Spleen (tissue), 11 donors: ENCODE measurements around the gene KCNQ5. TPM values are rescaled to one million over a fixed set of nuclear protein-coding genes. Genes with fewer than 3 reads are reported as not detected.

Source experiments
- DNase-seq: peaks from one replicate; pipeline ENCODE4 v3.0.0-alpha.2; 2020
- H3K27ac ChIP-seq, 8 donors: fragments of 200-600 bp; sonication (generic) in 7 of 8; 1 replicate in 4 of 8; 2 replicates in 4 of 8; pipeline versions ENCODE4 v1.5.0 to v1.8.0; 2016 to 2021; ENCODE audit warnings: inconsistent platforms in 4 of 8, mild to moderate bottlenecking in 4 of 8, moderate library complexity in 1 of 8
- H3K27me3 ChIP-seq, 7 donors: fragments of 200-600 bp; sonication (generic) in 6 of 7; replicated peaks in 1 of 7; 1 replicate in 4 of 7; 2 replicates in 3 of 7; pipeline versions ENCODE4 v1.5.0 to v1.8.0; 2016 to 2021; ENCODE audit warnings: inconsistent platforms in 3 of 7, mild to moderate bottlenecking in 1 of 7
- H3K36me3 ChIP-seq, 6 donors: fragments of 200-600 bp; sonication (generic) in 5 of 6; 1 replicate in 4 of 6; 2 replicates in 2 of 6; pipeline versions ENCODE4 v1.5.0 to v1.8.0; 2016 to 2021; ENCODE audit warnings: inconsistent platforms in 2 of 6
- H3K4me1 ChIP-seq, 6 donors: fragments of 200-600 bp; sonication (generic) in 5 of 6; 1 replicate in 3 of 6; 2 replicates in 3 of 6; pipeline versions ENCODE4 v1.5.0 to v1.8.0; 2016 to 2021; ENCODE audit warnings: inconsistent platforms in 3 of 6
- H3K4me3 ChIP-seq, 8 donors: fragments of 200-600 bp; sonication (generic) in 7 of 8; 1 replicate in 4 of 8; 2 replicates in 4 of 8; pipeline versions ENCODE4 v1.5.0 to v1.8.0; 2016 to 2021; ENCODE audit warnings: inconsistent platforms in 4 of 8, mild to moderate bottlenecking in 4 of 8, moderate library complexity in 2 of 8
- H3K9me3 ChIP-seq, 8 donors: fragments of 200-600 bp; sonication (generic) in 7 of 8; 1 replicate in 4 of 8; 2 replicates in 4 of 8; pipeline versions ENCODE4 v1.5.0 to v1.8.0; 2016 to 2021; ENCODE audit warnings: inconsistent platforms in 4 of 8
- POLR2A ChIP-seq, 3 donors: fragments of 450-650 bp; IDR thresholded peaks; one replicate each; pipeline ENCODE4 v1.5.1; 2017; ENCODE audit warnings: antibody characterized with exemption in 3 of 3, mild to moderate bottlenecking in 1 of 3
- POLR2AphosphoS5 ChIP-seq, 3 donors: sonication (generic); formaldehyde crosslinking; IDR thresholded peaks; one replicate each; pipeline ENCODE4 v1.5.1; 2017; ENCODE audit warnings: antibody characterized with exemption in 3 of 3
- WGBS, 5 donors: extraction: QIAGEN DNeasy Blood & Tissue Kit in 3 of 5; methylation state at CpG; one replicate each; pipeline versions ENCODE4 v1.1.5 to v1.1.7; 2013 to 2018; 5-methylcytosine and 5-hydroxymethylcytosine counted together
- intact Hi-C: fragments of 100-400 bp; cut with DNase I; formaldehyde crosslinking; loops from one replicate; pipeline ENCODE4 v1.15.0; 2023; ENCODE audit warnings: low total_unique reads
- polyA plus RNA-seq, 3 donors: library from polyadenylated mRNA; stranded (reverse); fragments of 200-250 nt; gene quantifications; one replicate each; pipeline ENCODE4 v1.2.1, GENCODE V29; 2013
- total RNA-seq, 7 donors: library from RNA; depleted of rRNA in 3 of 7; stranded (reverse); fragments of >200 nt in 3 of 7; fragmentation: NEBNext Ultra II Directional in 4 of 7; extraction: Animal tissue kit (Norgen Biotek cat#: 25700) in 4 of 7; gene quantifications; one replicate each; pipeline versions ENCODE4 v1.1.0 to v1.2.1, GENCODE V29; 2016 to 2021
- TF ChIP-seq, protein P1 (sequence below), 11 experiments: fragments of 200-600 bp in 7 of 11; fragments of 450-650 bp in 4 of 11; sonication (generic) in 4 of 11; IDR thresholded peaks in 8 of 11; conservative IDR thresholded peaks in 3 of 11; 1 replicate in 7 of 11; 2 replicates in 4 of 11; pipeline versions ENCODE4 v1.4.0 to v1.8.0; 2016 to 2021; ENCODE audit warnings: antibody characterized with exemption in 11 of 11, inconsistent platforms in 4 of 11, mild to moderate bottlenecking in 1 of 11
- donor health status: healthy with polysubstance abuse.
- donor health status: DM: no; HTN: no; CAD: no; lungs with moderate emphysema.
- donor health status: DM: no; HTN: no; CAD: no.
- donor health status: Bipolar disorder and iron deficiency.
- donor health status: healthy.
- donor health status: DM: no; HTN: no; CAD: no.
- donor health status: DM: yes; HTN: yes; CAD: no.

KCNQ5 gene
- total and polyA plus RNA-seq, 10 donors = 1.3 to 8.7 (median 4.4) TPM

DNA sequence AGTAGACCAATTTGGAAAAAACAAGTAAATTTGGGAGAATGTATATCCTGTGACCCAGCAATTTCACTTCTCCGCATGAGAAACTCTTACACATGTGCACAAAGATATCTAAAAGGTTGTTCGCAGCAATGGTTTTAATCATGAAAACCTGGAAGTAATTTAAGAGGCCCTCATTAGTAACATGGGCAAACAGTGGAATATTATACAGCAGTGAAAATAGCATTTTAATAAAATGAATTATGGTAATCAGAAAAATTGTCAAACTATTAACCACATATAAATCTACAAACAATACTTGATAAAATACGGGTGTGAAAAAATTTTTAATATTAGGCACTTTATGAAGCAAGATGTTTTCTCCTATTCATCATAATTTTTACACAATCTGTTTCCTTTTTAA, 74.2 kb downstream of the KCNQ5 start:
- peaks cover 0 to 6% (median 2%) of the 10 kb centered on the region in 8 donors for H3K9me3 ChIP-seq
- H3K27me3 ChIP-seq = no peaks in the 10 kb centered on the region
- no peak overlapping the region for H3K4me3 ChIP-seq
- H3K4me1 ChIP-seq = no peaks in the 10 kb centered on the region
- TF ChIP-seq, protein P1, sequence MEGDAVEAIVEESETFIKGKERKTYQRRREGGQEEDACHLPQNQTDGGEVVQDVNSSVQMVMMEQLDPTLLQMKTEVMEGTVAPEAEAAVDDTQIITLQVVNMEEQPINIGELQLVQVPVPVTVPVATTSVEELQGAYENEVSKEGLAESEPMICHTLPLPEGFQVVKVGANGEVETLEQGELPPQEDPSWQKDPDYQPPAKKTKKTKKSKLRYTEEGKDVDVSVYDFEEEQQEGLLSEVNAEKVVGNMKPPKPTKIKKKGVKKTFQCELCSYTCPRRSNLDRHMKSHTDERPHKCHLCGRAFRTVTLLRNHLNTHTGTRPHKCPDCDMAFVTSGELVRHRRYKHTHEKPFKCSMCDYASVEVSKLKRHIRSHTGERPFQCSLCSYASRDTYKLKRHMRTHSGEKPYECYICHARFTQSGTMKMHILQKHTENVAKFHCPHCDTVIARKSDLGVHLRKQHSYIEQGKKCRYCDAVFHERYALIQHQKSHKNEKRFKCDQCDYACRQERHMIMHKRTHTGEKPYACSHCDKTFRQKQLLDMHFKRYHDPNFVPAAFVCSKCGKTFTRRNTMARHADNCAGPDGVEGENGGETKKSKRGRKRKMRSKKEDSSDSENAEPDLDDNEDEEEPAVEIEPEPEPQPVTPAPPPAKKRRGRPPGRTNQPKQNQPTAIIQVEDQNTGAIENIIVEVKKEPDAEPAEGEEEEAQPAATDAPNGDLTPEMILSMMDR (IDR thresholded peaks at IDR 0.05 in 8 of 11, conservative IDR thresholded peaks at IDR 0.05 in 3 of 11) = no peak
- TF ChIP-seq POLR2AphosphoS5 (IDR thresholded peaks at IDR 0.05) = no peak
- TF ChIP-seq POLR2A (IDR thresholded peaks at IDR 0.05) = no peak
- H3K36me3 ChIP-seq = no peaks in the 10 kb centered on the region
- WGBS, 5 donors = 92 to 98% (median 96%) methylated on average over 3 of the region's 3 CpGs
- intact Hi-C loops = no loop called here
- H3K27ac ChIP-seq = no peak overlapping the region
- no peak for DNase-seq

DNA sequence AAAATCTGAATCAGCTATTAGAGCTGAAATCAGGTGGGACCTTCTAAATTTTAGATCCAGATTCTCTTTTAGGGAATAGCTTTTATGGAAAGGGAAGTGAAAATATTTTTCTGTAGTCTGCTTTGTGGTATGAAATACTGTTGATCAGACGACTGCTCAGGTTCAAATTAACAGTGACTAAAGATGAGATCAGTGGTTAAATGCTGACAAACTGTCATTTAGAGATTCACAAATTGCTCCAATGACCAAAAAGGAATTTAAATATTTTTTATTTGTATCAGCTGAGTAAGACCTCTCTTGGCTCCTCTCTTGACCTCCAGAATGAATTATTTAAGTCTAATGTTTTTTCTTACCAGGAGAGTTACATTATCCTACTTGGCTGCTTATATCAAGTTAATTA, 77.3 kb downstream of the KCNQ5 start:
- Histone ChIP-seq H3K9me3 (peaks cover 0 to 6% (median 2%) of the 10 kb centered on the region in 8 donors), H3K4me3 (no peak overlapping the region), H3K27ac (no peak overlapping the region), H3K4me1 (no peaks in the 10 kb centered on the region), H3K36me3 (no peaks in the 10 kb centered on the region), H3K27me3 (no peaks in the 10 kb centered on the region)
- intact Hi-C loops = no loop called here
- no peak for DNase-seq
- TF ChIP-seq POLR2A (IDR thresholded peaks at IDR 0.05) (no peak), POLR2AphosphoS5 (IDR thresholded peaks at IDR 0.05) (no peak)
- TF ChIP-seq, protein P1 (IDR thresholded peaks at IDR 0.05 in 8 of 11, conservative IDR thresholded peaks at IDR 0.05 in 3 of 11) = no peak
- 46 to 71% (median 56%) methylated on average over 1 of the region's 1 CpG for WGBS, 5 donors

DNA sequence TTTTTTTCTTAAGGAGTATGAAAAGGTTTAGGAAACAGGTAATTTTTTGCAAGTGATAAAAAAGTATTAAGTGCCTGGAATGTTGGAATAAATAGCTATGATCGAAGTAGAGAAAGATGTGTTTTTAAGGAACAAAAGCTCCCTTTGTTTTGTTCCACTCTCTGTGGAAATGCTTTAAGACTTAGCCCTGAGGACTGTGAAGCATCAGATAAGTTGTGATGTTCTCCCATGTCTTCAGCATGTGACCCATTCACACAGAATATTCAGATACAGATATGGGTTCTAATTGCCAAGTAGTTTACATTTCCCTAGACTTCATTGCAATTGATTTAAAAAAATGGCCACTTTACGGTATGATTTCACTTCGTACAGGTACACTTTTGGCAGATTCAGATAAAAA, 80.6 kb downstream of the KCNQ5 start:
- no peak overlapping the region for H3K27ac ChIP-seq
- DNase-seq = no peak
- intact Hi-C loops = no loop called here
- 91 to 97% (median 95%) methylated on average over 3 of the region's 3 CpGs for WGBS, 5 donors
- no peaks in the 10 kb centered on the region for H3K36me3 ChIP-seq
- H3K4me1 ChIP-seq = no peaks in the 10 kb centered on the region
- H3K9me3 ChIP-seq = no peaks in the 10 kb centered on the region
- H3K27me3 ChIP-seq = no peaks in the 10 kb centered on the region
- no peak overlapping the region for H3K4me3 ChIP-seq
- TF ChIP-seq POLR2AphosphoS5 (IDR thresholded peaks at IDR 0.05) (no peak), POLR2A (IDR thresholded peaks at IDR 0.05) (no peak)
- TF ChIP-seq, protein P1 (IDR thresholded peaks at IDR 0.05 in 8 of 11, conservative IDR thresholded peaks at IDR 0.05 in 3 of 11) = no peak

DNA sequence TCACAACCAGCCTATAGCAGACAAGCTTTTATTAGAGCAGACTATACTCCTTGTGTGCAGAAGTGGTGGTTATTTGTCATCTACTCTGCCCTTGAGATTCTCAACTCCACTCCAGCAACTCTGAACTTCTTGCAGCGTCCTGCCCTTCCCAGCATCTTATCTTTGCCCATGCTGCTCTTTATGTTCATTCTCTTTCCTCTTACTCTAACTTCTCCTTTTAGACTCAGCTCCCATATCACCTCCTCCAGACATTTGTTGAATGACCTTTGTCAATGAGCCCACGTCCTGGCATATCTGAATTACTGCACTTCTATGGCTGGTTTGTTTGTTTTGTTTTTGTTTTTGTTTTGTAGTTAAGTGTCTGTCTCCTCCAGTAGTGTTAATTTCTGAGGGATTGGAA, 81.2 kb downstream of the KCNQ5 start:
- DNase-seq = no peak
- intact Hi-C loops = no loop called here
- TF ChIP-seq POLR2A (IDR thresholded peaks at IDR 0.05) = no peak
- TF ChIP-seq, protein P1 (IDR thresholded peaks at IDR 0.05 in 8 of 11, conservative IDR thresholded peaks at IDR 0.05 in 3 of 11) = no peak
- no peak for TF ChIP-seq POLR2AphosphoS5 (IDR thresholded peaks at IDR 0.05)
- H3K9me3 ChIP-seq = no peaks in the 10 kb centered on the region
- H3K36me3 ChIP-seq = no peaks in the 10 kb centered on the region
- no peak overlapping the region for H3K27ac ChIP-seq
- H3K4me1 ChIP-seq = no peaks in the 10 kb centered on the region
- no peak overlapping the region for H3K4me3 ChIP-seq
- no peaks in the 10 kb centered on the region for H3K27me3 ChIP-seq
- 53 to 70% (median 57%) methylated on average over 2 of the region's 2 CpGs for WGBS, 5 donors
